ENCODE results near the gene XPR1. TPM values are rescaled to one million over a fixed set of nuclear protein-coding genes. Genes with fewer than 3 reads are reported as not detected.

Gene XPR1
- total and polyA plus RNA-seq, 2 donors (not counting 1 experiment from before 2014, with no cell fraction given) = 2.8 to 22.3 TPM

- DNase-seq = no peak
- peaks cover 12% of the 10 kb centered on the region for H3K79me2 ChIP-seq (ENCODE audit: control insufficient read depth, insufficient read depth, low read length)
- no peak for TF ChIP-seq EZH2 (IDR thresholded peaks at IDR 0.05; ENCODE audit: borderline replicate concordance, insufficient read depth, low read depth, low read length, poor library complexity, severe bottlenecking)
- no peak for TF ChIP-seq CTCF (IDR thresholded peaks at IDR 0.05)
- ChIA-PET CTCF (no interaction called here), POLR2A (no interaction called here)
- no peak for ATAC-seq (ENCODE audit: low read depth)
- H3K27me3 ChIP-seq (replicated peaks in 1 of 4; ENCODE audit: control extremely low read depth in 1 of 4, control insufficient read depth in 3 of 4, insufficient read depth in 4 of 4, low read length in 3 of 4) = no peaks in the 10 kb centered on the region
- peaks cover 5 to 13% (median 13%) of the 10 kb centered on the region in 3 donors for H3K9me3 ChIP-seq (ENCODE audit: control extremely low read depth in 1 of 3, control insufficient read depth in 2 of 3, insufficient read depth in 1 of 3, low read length in 2 of 3)
- no peak overlapping the region for H3K27ac ChIP-seq (ENCODE audit: low read length in 2 of 2)
- no peak overlapping the region for H3K4me3 ChIP-seq (ENCODE audit: control extremely low read depth in 1 of 5, extremely low read depth in 1 of 5, insufficient read depth in 1 of 5, low read depth in 2 of 5, low read length in 4 of 5)
- no peaks in the 10 kb centered on the region for H3K4me1 ChIP-seq (ENCODE audit: control insufficient read depth in 2 of 2, insufficient read depth in 2 of 2, low read length in 2 of 2)
- peaks cover 20% of the 10 kb centered on the region for H3K9me3 Mint-ChIP-seq (ENCODE audit: insufficient read depth)
- H3K27me3 Mint-ChIP-seq = no peaks in the 10 kb centered on the region
- H4K20me1 ChIP-seq (ENCODE audit: control insufficient read depth, insufficient read depth, low read length, poor library complexity, severe bottlenecking) = no peaks in the 10 kb centered on the region
- intact Hi-C loops (cut with micrococcal nuclease) = no loop called here
- H3K27ac Mint-ChIP-seq = no peak overlapping the region
- H3K36me3 ChIP-seq (replicated peaks in 1 of 2; ENCODE audit: control extremely low read depth in 1 of 2, control insufficient read depth in 1 of 2, extremely low read depth in 1 of 2, insufficient read depth in 2 of 2, low read length in 1 of 2) = no peaks in the 10 kb centered on the region
- H3K9ac ChIP-seq (ENCODE audit: low read length) = no peak overlapping the region
- H2AFZ ChIP-seq (ENCODE audit: insufficient read depth, low read depth, low read length, poor library complexity, severe bottlenecking) = no peak overlapping the region
- no peak overlapping the region for H3K4me3 Mint-ChIP-seq
- H3K4me2 ChIP-seq (replicated peaks; ENCODE audit: low read depth, low read length, poor library complexity, severe bottlenecking) = no peak overlapping the region
- H3K4me1 Mint-ChIP-seq = no peaks in the 10 kb centered on the region
Measured at GRCh38 chr1:180743868-180744267, 112.0 kb downstream of the XPR1 start.

- H3K9me3 Mint-ChIP-seq (ENCODE audit: insufficient read depth) = peaks cover 16% of the 10 kb centered on the region
- POLR2A ChIA-PET = no interaction called here
- no peak overlapping the region for H3K4me2 ChIP-seq (replicated peaks; ENCODE audit: low read depth, low read length, poor library complexity, severe bottlenecking)
- H3K9me3 ChIP-seq (ENCODE audit: control extremely low read depth in 1 of 3, control insufficient read depth in 2 of 3, insufficient read depth in 1 of 3, low read length in 2 of 3) = peaks cover 5 to 13% (median 13%) of the 10 kb centered on the region in 3 donors
- intact Hi-C loops (cut with micrococcal nuclease) = no loop called here
- H3K36me3 ChIP-seq (replicated peaks in 1 of 2; ENCODE audit: control extremely low read depth in 1 of 2, control insufficient read depth in 1 of 2, extremely low read depth in 1 of 2, insufficient read depth in 2 of 2, low read length in 1 of 2) = no peaks in the 10 kb centered on the region
- H2AFZ ChIP-seq (ENCODE audit: insufficient read depth, low read depth, low read length, poor library complexity, severe bottlenecking) = no peak overlapping the region
- 100% methylated on average over 2 of the region's 6 CpGs for WGBS (ENCODE audit: insufficient coverage)
- CTCF ChIA-PET = no interaction called here
- no peaks in the 10 kb centered on the region for H3K4me1 Mint-ChIP-seq
- no peak overlapping the region for H3K4me3 ChIP-seq (ENCODE audit: control extremely low read depth in 1 of 5, extremely low read depth in 1 of 5, insufficient read depth in 1 of 5, low read depth in 2 of 5, low read length in 4 of 5)
- H3K27ac ChIP-seq (ENCODE audit: low read length in 2 of 2) = no peak overlapping the region
- no peaks in the 10 kb centered on the region for H4K20me1 ChIP-seq (ENCODE audit: control insufficient read depth, insufficient read depth, low read length, poor library complexity, severe bottlenecking)
- no peak overlapping the region for H3K9ac ChIP-seq (ENCODE audit: low read length)
- no peak for TF ChIP-seq CTCF (IDR thresholded peaks at IDR 0.05)
- no peak for TF ChIP-seq EZH2 (IDR thresholded peaks at IDR 0.05; ENCODE audit: borderline replicate concordance, insufficient read depth, low read depth, low read length, poor library complexity, severe bottlenecking)
- no peaks in the 10 kb centered on the region for H3K27me3 Mint-ChIP-seq
- H3K79me2 ChIP-seq (ENCODE audit: control insufficient read depth, insufficient read depth, low read length) = peaks cover 12% of the 10 kb centered on the region
- no peak overlapping the region for H3K4me3 Mint-ChIP-seq
- DNase-seq (no peak), ATAC-seq (ENCODE audit: low read depth) (no peak)
- no peaks in the 10 kb centered on the region for H3K4me1 ChIP-seq (ENCODE audit: control insufficient read depth in 2 of 2, insufficient read depth in 2 of 2, low read length in 2 of 2)
- H3K27ac Mint-ChIP-seq = no peak overlapping the region
- no peaks in the 10 kb centered on the region for H3K27me3 ChIP-seq (replicated peaks in 1 of 4; ENCODE audit: control extremely low read depth in 1 of 4, control insufficient read depth in 3 of 4, insufficient read depth in 4 of 4, low read length in 3 of 4)
Measured at GRCh38 chr1:180745098-180745497, 113.3 kb downstream of the XPR1 start.

All from B cell (primary cell).